ENCODE measurements around the gene WAC.

GRCh38 chr10:28520346-28520745, 12.6 kb upstream of the WAC start:
- TF ChIP-seq CTCF (IDR thresholded peaks at IDR 0.05) (no peak), POLR2A (IDR thresholded peaks at IDR 0.05) (no peak), POLR2AphosphoS5 (IDR thresholded peaks at IDR 0.05) (no peak), EP300 (IDR thresholded peaks at IDR 0.05) (no peak)
